ENCODE measurements around the gene SLC43A2.

- TF ChIP-seq CTCF (IDR thresholded peaks at IDR 0.05) (no peak), POLR2A (IDR thresholded peaks at IDR 0.05) (no peak)
These were observed 52.1 kb downstream of the SLC43A2 start for GRCh38 chr17:1576500-1576899.
